Right ventricle myocardium superior (tissue), 1 donor: Measurements from ENCODE around the gene CDCA3. TPM values are rescaled to one million over a fixed set of nuclear protein-coding genes. Genes with fewer than 3 reads are reported as not detected.

Source experiments
- ATAC-seq: fragments of 200-7000 bp; cut with Tn5 transposase; one replicate; pipeline ENCODE4 v1.9.1; 2020; ENCODE audit warnings: mild to moderate bottlenecking; ENCODE audit not compliant: poor library complexity
- DNase-seq: peaks from one replicate; pipeline ENCODE4 v3.0.0-alpha.2; 2020
- intact Hi-C: fragments of 100-400 bp; cut with DNase I; formaldehyde crosslinking; loops from one replicate; pipeline ENCODE4 v1.11.2; 2022
- total RNA-seq: library from RNA; stranded (reverse); fragmentation: NEBNext Ultra II Directional; extraction: Animal tissue kit (Norgen Biotek cat#: 25700); gene quantifications from one replicate; pipeline ENCODE4 v1.2.1, GENCODE V29; 2021
- donor health status: DM: no; HTN: yes; CAD: no; lungs with severe emphysema.

Gene CDCA3
- total RNA-seq, 1 donor from 2014 or later: 1.3 TPM

GRCh38 chr12:6826125-6826733 lies 24.9 kb downstream of the CDCA3 start:
- no peak for DNase-seq
- intact Hi-C loops: loop anchor here (5.0 kb wide), 2 partner anchors 74 to 89 kb away; partner anchors contain the start of gene MLF2
- no peak for ATAC-seq

- DNase-seq: peak; percentile 91
- ATAC-seq: peak; percentile 62
- intact Hi-C loops: loop anchor here (5.0 kb wide), 2 partner anchors 73 to 88 kb away; partner anchors contain the start of gene MLF2
These were observed 25.5 kb downstream of the CDCA3 start for GRCh38 chr12:6825398-6826124.

- intact Hi-C loops: loop anchor here (5.0 kb wide), 2 partner anchors 73 to 88 kb away; partner anchors contain the start of gene MLF2
- no peak for DNase-seq
These were observed 26.1 kb downstream of the CDCA3 start for GRCh38 chr12:6824901-6825381.

GRCh38 chr12:6824085-6824775 lies 26.9 kb downstream of the CDCA3 start:
- DNase-seq: no peak
- intact Hi-C loops: no loop called here
- no peak for ATAC-seq

More at GRCh38 chr12:6824901-6825381, 26.1 kb downstream of the CDCA3 start:
- ATAC-seq: no peak

- DNase-seq (no peak), ATAC-seq (no peak)
- intact Hi-C loops: no loop called here
These were observed 27.7 kb downstream of the CDCA3 start for GRCh38 chr12:6823182-6824084.

GRCh38 chr12:6822426-6823135 lies 28.5 kb downstream of the CDCA3 start:
- intact Hi-C loops: no loop called here
- no peak for ATAC-seq
- no peak for DNase-seq

GRCh38 chr12:6821591-6822425 lies 29.3 kb downstream of the CDCA3 start, which contains the start of gene GPR162:
GPR162 (plus strand) TSS chr12:6821821; CDS start chr12:6823899, 2,078 bp downstream.
- intact Hi-C loops: no loop called here
- ATAC-seq (peak; percentile 69), DNase-seq (peak; percentile 80)

- DNase-seq (no peak), ATAC-seq (no peak)
- intact Hi-C loops: no loop called here
These were observed 30.9 kb downstream of the CDCA3 start for GRCh38 chr12:6820166-6820565.

GRCh38 chr12:6819106-6820030 lies 31.7 kb downstream of the CDCA3 start:
- DNase-seq (no peak), ATAC-seq (no peak)
- intact Hi-C loops: no loop called here

- ATAC-seq: no peak
- no peak for DNase-seq
- intact Hi-C loops: no loop called here
These were observed 32.4 kb downstream of the CDCA3 start for GRCh38 chr12:6818645-6819044.

- intact Hi-C loops: no loop called here
- no peak for DNase-seq
- ATAC-seq: no peak
These were observed 32.9 kb downstream of the CDCA3 start for GRCh38 chr12:6818222-6818621.

GRCh38 chr12:6817662-6818157 lies 33.4 kb downstream of the CDCA3 start:
- DNase-seq: no peak
- ATAC-seq: no peak
- intact Hi-C loops: no loop called here

GRCh38 chr12:6817098-6817497 lies 34.0 kb downstream of the CDCA3 start:
- ATAC-seq: no peak
- intact Hi-C loops: no loop called here
- no peak for DNase-seq

- intact Hi-C loops: no loop called here
- no peak for DNase-seq
- no peak for ATAC-seq
These were observed 34.5 kb downstream of the CDCA3 start for GRCh38 chr12:6816598-6816997.

GRCh38 chr12:6813363-6813762 lies 37.7 kb downstream of the CDCA3 start:
- DNase-seq (no peak), ATAC-seq (no peak)
- intact Hi-C loops: no loop called here

- ATAC-seq (no peak), DNase-seq (no peak)
- intact Hi-C loops: no loop called here
These were observed 40.3 kb downstream of the CDCA3 start for GRCh38 chr12:6810758-6811157.
